Immature natural killer cell (primary cell): ENCODE results near the gene FCAMR. TPM values are rescaled to one million over a fixed set of nuclear protein-coding genes. Genes with fewer than 3 reads are reported as not detected.
"Not testable (repeated sequence)": the region's sequence is repeated elsewhere in the genome, so short reads cannot be mapped to it uniquely, and the experiment has no call there.

Experiments used
- DNase-seq, 3 donors: peaks; one replicate each; pipeline ENCODE4 v3.0.0; 2022; ENCODE audit warnings: mixed read lengths in 1 of 3
- H3K27ac Mint-ChIP-seq, 6 donors: one replicate each; pipeline ENCODE4 v1.8.0; 2020; ENCODE audit warnings: mixed read lengths in 6 of 6, mild to moderate bottlenecking in 5 of 6, inconsistent platforms in 4 of 6, moderate library complexity in 3 of 6
- H3K27me3 Mint-ChIP-seq, 3 donors: one replicate each; pipeline ENCODE4 v1.8.0; 2020 to 2021; ENCODE audit warnings: low read depth in 3 of 3, mild to moderate bottlenecking in 3 of 3, mixed read lengths in 3 of 3, moderate library complexity in 3 of 3, inconsistent platforms in 1 of 3
- H3K36me3 Mint-ChIP-seq, 3 donors: one replicate each; pipeline ENCODE4 v1.8.0; 2020; ENCODE audit warnings: mixed read lengths in 3 of 3, inconsistent platforms in 2 of 3, mild to moderate bottlenecking in 2 of 3
- H3K4me1 Mint-ChIP-seq, 2 donors: one replicate each; pipeline ENCODE4 v1.8.0; 2020; ENCODE audit warnings: inconsistent platforms in 2 of 2, mild to moderate bottlenecking in 2 of 2, mixed read lengths in 2 of 2, moderate library complexity in 1 of 2
- H3K4me3 Mint-ChIP-seq, 5 donors: one replicate each; pipeline ENCODE4 v1.8.0; 2020; ENCODE audit warnings: mild to moderate bottlenecking in 5 of 5, mixed read lengths in 5 of 5, inconsistent platforms in 3 of 5, moderate library complexity in 3 of 5
- H3K9me3 Mint-ChIP-seq, 6 donors: one replicate each; pipeline ENCODE4 v1.8.0; 2020; ENCODE audit warnings: mild to moderate bottlenecking in 6 of 6, mixed read lengths in 6 of 6, inconsistent platforms in 4 of 6, moderate library complexity in 3 of 6
- polyA plus RNA-seq, 3 donors: library from polyadenylated mRNA; unstranded; fragments of 300-500 nt; fragmentation: Illumina TruSeq; gene quantifications; one replicate each; pipeline ENCODE4 v1.2.3, GENCODE V29; 2021

FCAMR gene
- polyA plus RNA-seq, 3 donors from 2014 or later: not detected

DNA sequence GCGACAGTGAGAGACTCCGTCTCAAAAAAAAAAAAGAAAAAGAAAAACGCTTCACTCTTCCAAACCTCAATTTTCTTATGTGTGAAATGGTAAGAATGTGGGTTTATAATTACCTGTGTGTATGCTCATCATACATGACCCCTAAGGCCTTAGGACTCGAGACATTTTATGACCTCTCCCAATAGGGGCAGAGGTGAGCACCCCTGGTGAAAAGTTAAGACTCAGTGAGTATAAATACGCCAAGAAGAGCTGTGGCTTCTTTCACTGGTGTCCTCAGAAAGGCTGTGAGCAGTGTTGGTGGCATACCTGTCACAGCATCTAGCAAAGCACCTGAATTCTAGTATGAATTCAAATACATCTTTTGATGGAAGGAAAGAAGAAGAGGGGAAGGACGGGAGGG lies 40.7 kb downstream of the FCAMR start:
- no peaks in the 10 kb centered on the region for H3K36me3 Mint-ChIP-seq
- peak overlapping the region; percentile 38 to 76 (median 51) for H3K4me3 Mint-ChIP-seq
- H3K9me3 Mint-ChIP-seq: no peaks in the 10 kb centered on the region
- H3K4me1 Mint-ChIP-seq: peaks cover 43% of the 10 kb centered on the region in 2 donors
- H3K27me3 Mint-ChIP-seq: peaks cover 0 to 2% (median 0%) of the 10 kb centered on the region in 3 donors
- H3K27ac Mint-ChIP-seq: peak overlapping the region; percentile 92 to 95 (median 94)
- DNase-seq: no peak

DNA sequence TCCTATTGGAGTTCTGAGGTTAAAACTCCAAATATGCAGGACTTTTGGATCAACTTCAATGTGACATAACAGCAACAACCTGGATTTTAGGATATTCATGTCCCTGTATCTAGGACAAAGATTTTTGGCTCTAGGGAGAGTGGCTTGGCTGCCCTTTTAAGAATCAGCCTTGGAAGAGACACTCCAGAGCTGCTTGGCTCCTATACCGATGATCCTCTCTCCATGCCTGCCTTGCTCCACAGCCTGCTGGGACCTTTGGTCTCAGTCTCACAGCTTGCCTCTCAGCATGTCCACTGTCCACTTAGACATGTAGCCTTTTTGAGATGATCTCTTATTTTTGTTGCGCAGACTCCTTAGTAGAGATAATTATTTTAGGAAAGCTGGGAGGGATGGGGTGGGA lies 44.0 kb downstream of the FCAMR start:
- Mint-ChIP-seq H3K9me3 (no peaks in the 10 kb centered on the region), H3K27me3 (peaks cover 0 to 2% (median 1%) of the 10 kb centered on the region in 3 donors), H3K4me1 (peaks cover 26 to 29% of the 10 kb centered on the region in 2 donors), H3K36me3 (no peaks in the 10 kb centered on the region), H3K27ac (peak overlapping the region in 3 of 6 donors; percentile 45 to 78 (median 71)), H3K4me3 (no peak overlapping the region)
- no peak for DNase-seq

DNA sequence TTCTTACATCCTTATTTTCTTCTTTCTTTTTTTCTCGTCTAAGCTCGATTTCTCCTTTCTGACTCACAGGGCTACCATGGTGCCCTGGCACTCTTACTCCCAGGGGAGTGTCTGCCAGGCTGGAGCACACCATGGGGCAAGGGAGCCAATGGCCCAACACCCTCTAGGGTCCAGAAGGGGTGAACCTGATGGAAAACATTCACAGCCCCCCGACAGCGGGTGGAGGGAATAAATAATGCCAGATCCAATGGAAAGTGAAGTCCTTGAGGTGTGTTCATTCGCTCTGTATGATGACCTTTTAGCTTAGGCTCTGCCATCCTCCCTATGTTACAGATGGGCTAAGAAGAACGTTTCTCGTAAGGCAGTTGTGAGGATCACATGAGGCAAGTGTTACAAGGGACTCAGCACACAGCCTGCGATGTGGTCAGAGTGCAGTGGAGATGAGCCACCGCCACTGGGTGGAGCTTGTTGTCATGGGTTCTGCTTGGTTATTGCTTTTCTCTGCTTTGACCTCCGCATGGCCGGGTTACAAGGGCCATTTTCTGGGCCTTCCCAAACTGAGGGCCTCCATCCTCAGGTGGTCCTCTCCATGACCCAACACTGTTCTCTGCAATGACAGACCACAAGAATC lies 45.0 kb downstream of the FCAMR start:
- H3K4me3 Mint-ChIP-seq: no peak overlapping the region
- H3K9me3 Mint-ChIP-seq: no peaks in the 10 kb centered on the region
- H3K27me3 Mint-ChIP-seq: peaks cover 0 to 7% (median 0%) of the 10 kb centered on the region in 3 donors
- peak; percentile 84 to 87 (median 86) for DNase-seq
- H3K27ac Mint-ChIP-seq: no peak overlapping the region
- peaks cover 15 to 18% of the 10 kb centered on the region in 2 donors for H3K4me1 Mint-ChIP-seq
- H3K36me3 Mint-ChIP-seq: peaks cover 0 to 5% (median 0%) of the 10 kb centered on the region in 3 donors

DNA sequence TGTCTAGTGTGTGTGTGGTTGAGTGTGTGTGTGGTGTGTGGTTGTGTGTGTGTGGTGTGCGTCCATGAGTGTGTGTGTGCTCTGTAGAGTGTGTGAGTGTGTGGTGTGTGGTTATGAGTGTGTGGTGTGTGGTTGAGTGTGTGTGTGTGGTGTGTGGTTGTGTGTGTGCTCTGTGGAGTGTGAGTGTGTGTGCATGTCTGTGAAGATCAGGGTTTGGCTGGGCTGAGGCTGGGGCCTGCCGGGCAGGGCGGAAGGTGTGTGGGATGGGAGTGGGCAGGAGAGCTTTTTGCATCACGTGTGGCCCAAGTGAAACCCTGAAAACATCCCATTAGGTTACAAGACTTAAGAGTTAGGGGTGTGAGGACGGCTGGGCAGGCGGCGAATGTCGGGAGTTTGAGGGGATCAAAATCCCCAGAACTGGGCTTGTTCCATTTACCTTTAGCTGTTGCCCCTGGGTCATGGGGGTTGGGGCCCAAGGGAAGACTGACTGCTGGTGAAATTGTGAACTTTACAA lies 45.6 kb downstream of the FCAMR start:
- Mint-ChIP-seq H3K4me1 (peaks cover 10 to 13% of the 10 kb centered on the region in 2 donors), H3K27me3 (peaks cover 0 to 7% (median 0%) of the 10 kb centered on the region in 3 donors), H3K9me3 (no peaks in the 10 kb centered on the region), H3K4me3 (no peak overlapping the region), H3K36me3 (peaks cover 0 to 9% (median 3%) of the 10 kb centered on the region in 3 donors), H3K27ac (no peak overlapping the region)
- DNase-seq: peak in 2 of 3 donors; percentile 37

DNA sequence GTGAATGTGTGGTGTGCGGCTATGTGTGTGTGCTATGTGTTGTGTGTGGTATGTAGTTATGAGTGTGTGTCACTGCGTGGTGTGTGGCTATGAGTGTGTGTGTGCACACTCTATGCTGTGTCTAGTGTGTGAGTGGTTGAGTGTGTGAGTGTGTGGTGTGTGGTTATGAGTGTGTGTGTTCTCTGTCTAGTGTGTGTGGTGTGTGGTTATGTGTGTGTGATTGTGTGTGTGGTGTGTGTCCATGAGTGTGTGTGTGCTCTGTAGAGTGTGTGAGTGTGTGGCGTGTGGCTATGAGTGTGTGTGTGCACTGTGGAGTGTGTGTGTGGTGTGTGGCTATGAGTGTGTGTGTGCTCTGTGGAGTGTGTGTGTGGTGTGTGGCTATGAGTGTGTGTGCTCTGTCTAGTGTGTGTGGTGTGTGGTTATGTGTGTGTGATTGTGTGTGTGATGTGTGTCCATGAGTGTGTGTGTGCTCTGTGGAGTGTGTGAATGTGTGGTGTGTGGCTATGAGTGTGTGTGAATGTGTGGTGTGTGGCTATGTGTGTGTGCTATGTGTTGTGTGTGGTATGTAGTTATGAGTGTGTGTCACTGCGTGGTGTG lies 46.2 kb downstream of the FCAMR start:
- H3K4me3 Mint-ChIP-seq, H3K36me3 Mint-ChIP-seq, H3K9me3 Mint-ChIP-seq, DNase-seq, H3K27me3 Mint-ChIP-seq, H3K27ac Mint-ChIP-seq: not testable (repeated sequence)
- H3K4me1 Mint-ChIP-seq: peaks cover 7 to 10% of the 10 kb centered on the region in 2 donors

DNA sequence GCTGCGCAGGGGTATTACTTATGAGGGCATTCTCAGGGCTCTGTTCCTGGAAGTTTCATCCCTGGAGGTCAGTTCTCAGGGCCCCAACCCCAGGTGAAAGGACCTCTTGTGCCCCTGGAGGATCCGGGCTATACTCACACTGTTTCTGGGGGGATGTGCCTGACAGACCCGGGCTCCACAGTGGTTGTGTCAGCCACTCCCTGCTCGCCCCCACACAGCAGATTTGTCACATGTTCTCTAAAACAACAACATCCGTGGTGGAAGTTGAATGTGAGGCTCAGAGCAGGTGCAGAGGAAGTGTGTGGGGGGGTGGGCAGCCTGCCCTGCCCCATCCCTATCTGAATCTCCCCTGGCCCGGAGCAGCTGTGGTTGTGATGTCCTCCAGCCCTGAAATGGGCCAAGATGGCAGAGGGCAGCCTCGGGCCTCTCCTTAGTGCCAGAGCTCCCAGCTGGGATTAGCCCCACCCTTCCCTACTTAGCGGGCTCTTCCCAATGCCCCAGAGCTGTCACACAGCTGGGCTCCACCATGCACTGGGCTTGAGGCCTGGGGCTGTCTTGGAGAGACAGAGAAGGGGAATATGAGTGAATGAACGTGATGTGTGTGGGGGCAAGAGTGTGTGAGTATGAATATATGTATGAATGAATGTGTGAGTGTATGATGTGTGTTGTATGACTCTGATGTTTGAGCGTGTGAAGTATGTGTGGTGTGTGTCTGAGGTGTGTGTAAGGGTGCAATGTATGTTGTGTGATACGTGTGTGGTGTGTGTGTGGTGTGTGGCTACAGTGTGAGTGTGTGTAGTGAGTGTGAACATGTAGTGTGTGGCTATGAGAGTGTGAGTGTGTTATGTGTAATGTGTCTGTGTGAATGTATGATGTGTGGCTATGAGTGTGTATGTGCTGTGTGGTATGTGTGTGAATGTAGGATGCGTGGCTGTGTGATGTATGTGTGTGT lies 47.0 kb downstream of the FCAMR start:
- DNase-seq: peak; percentile 72 to 78 (median 78)

DNA sequence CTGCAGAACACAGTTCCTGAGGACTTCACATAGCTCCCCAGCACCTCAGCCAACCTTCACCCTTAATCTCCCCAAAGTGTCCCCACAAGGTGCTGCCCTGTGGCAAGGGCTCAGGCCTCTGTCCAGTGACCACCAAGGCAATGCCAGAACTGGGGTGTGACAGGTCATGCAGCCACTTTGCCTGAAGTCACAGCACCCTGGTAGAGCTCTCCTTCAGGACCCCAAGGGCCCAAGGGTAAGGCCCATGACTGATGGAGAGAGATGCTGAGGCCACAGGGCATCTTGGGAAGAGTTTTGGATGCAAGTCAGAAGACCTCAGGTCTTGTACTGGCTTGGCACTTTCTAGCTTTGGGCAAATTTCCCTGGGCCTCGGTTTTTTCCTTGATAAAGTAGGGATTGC lies 47.7 kb downstream of the FCAMR start:
- peaks cover 18 to 22% of the 10 kb centered on the region in 2 donors for H3K4me1 Mint-ChIP-seq

More for the DNA sequence above, 47.0 kb downstream of the FCAMR start:
- Mint-ChIP-seq H3K4me3 (no peak overlapping the region), H3K27me3 (peaks cover 0 to 7% (median 2%) of the 10 kb centered on the region in 3 donors), H3K4me1 (peaks cover 10 to 15% of the 10 kb centered on the region in 2 donors), H3K27ac (no peak overlapping the region), H3K9me3 (no peaks in the 10 kb centered on the region), H3K36me3 (peaks cover 1 to 11% (median 5%) of the 10 kb centered on the region in 3 donors)

DNA sequence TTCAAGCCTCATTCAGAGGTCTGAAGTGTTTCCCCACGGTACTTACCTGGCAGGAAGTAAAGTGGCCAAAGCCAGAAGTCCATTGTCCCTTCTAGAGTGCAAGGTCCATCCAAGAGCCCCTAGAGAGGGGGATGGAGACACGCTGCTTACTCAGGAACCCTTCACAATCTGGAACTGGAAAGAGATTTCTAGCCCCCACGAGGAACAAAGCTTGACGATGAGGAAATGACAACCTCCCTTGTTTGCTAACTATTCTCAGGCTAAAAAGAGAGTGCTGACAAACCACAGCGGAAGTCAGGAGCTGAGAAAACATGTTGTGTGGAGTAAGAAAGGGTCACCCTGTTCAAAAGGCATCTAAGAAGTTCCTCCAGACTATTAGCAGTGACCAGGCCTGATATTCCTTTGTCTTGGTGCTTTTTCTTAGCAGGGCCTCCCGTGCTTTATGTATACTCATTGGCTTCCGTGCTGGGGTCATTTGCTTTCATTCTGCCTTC lies 48.4 kb downstream of the FCAMR start, which contains the start of gene FCMR:
TSS of gene FCMR (minus strand) at position 170 of the 494 bp plus-strand sequence. CDS start at position 83, 87 bp downstream.
- Mint-ChIP-seq H3K9me3 (no peaks in the 10 kb centered on the region), H3K27me3 (peaks cover 0 to 7% (median 3%) of the 10 kb centered on the region in 3 donors), H3K4me3 (no peak within 1 kb of the TSS), H3K27ac (no peak within 1 kb of the TSS), H3K36me3 (peaks cover 9 to 20% (median 17%) of the 10 kb centered on the region in 3 donors), H3K4me1 (peaks cover 25 to 29% of the 10 kb centered on the region in 2 donors)
- DNase-seq: peak; percentile 72 to 76 (median 76)

More for the DNA sequence above, 47.7 kb downstream of the FCAMR start:
- H3K9me3 Mint-ChIP-seq: no peaks in the 10 kb centered on the region
- no peak for DNase-seq
- H3K4me3 Mint-ChIP-seq: no peak overlapping the region
- H3K36me3 Mint-ChIP-seq: peaks cover 8 to 17% (median 12%) of the 10 kb centered on the region in 3 donors
- no peak overlapping the region for H3K27ac Mint-ChIP-seq
- peaks cover 0 to 7% (median 3%) of the 10 kb centered on the region in 3 donors for H3K27me3 Mint-ChIP-seq

DNA sequence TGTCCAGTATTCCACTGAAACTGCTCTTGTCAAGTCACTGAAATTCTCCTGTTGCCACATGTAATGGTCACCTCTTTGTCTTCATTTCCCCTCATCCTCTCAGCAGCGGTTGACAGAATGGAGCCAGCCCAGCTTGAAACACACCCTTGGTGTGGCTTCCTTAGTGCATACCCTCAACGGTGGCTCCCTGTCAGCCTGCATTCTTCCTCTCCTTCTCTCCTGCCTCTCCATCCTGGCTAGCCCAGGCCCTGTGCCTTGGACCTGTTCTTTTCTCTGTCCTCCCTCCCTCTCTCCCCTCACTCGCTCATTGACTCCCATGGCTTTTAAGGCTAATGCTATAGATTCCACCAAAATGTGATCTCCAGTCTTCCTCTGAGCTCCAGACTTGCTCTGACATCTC lies 52.2 kb downstream of the FCAMR start:
- peak overlapping the region in 2 of 5 donors; percentile 76 to 78 for H3K4me3 Mint-ChIP-seq
- peak overlapping the region in 5 of 6 donors; percentile 80 to 96 (median 93) for H3K27ac Mint-ChIP-seq
- H3K36me3 Mint-ChIP-seq: peaks cover 12 to 34% (median 27%) of the 10 kb centered on the region in 3 donors

DNA sequence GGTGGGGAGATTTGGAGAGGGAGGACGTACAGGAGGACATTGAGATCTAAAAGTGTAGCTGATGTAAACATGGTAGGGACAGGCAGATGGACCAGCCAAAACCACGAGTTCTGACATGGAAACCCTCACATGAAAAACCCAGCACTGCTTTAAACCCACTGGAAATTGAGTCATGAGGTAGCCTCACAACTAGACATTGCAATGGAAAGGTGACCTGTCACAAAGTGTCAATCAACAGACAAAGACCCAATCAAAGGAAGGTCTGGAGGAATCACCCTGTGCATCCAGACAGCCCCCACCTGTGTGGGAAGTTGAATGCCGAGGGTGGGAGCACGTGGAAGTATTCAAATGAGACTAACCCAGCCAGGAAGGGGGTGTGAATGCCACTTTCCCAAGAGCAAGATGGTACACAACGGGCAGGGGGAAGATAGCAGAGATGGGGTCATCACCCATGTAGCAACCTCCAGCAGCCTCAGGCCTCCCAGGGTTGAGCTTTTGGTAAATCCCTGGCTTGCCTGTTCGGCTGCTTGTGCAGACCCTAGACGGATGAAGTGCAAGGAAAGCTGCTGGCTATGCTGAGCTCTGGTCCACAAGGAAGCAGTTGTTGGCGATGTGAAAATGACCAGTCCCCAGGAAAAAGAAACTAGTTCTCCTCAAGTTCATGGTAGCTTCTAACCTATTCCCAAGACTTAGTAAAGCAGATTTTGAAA lies 54.1 kb downstream of the FCAMR start:
- H3K9me3 Mint-ChIP-seq: no peaks in the 10 kb centered on the region
- peak overlapping the region in 2 of 5 donors; percentile 76 to 78 for H3K4me3 Mint-ChIP-seq
- H3K27me3 Mint-ChIP-seq: peaks cover 0 to 5% (median 3%) of the 10 kb centered on the region in 3 donors
- peaks cover 74 to 81% of the 10 kb centered on the region in 2 donors for H3K4me1 Mint-ChIP-seq
- no peak for DNase-seq
- peak overlapping the region in 5 of 6 donors; percentile 80 to 93 (median 91) for H3K27ac Mint-ChIP-seq
- H3K36me3 Mint-ChIP-seq: peaks cover 15 to 45% (median 43%) of the 10 kb centered on the region in 3 donors

More for the DNA sequence above, 52.2 kb downstream of the FCAMR start:
- DNase-seq: no peak
- no peaks in the 10 kb centered on the region for H3K9me3 Mint-ChIP-seq
- peaks cover 0 to 7% (median 3%) of the 10 kb centered on the region in 3 donors for H3K27me3 Mint-ChIP-seq
- H3K4me1 Mint-ChIP-seq: peaks cover 56 to 62% of the 10 kb centered on the region in 2 donors

DNA sequence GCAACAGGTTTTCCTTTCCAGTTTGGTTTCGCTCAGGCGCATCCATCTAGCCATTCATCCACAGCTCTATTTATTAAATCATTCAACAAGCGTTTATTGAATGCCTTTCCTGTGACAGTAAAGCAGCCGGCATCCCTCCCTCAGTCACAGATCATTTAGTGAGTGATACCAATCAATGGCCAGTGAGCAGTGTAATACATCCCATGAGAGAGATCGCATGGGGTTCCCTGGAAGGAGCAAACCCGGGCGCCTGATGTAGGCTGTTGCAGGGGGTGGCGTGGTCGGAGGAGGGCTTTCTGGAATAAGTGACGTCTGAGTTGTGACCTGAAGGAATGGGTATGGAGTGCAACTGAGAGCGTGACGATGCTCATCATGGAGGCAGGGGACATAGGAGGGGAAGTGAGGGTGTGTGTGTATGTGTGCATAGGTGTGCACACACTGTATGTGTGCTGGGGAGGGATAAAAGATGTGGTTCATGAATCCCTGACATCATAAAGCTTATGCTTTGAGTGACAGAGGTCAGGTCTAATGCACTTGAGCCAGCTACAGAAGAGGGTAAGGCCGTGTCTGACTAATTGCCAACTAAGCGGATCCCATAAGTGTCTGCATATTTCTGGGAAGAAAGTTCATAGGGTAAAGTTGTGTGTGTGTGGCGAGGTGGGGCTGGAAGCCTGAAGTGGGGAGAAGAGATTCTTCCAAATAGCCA lies 55.1 kb downstream of the FCAMR start:
- peaks cover 82 to 91% of the 10 kb centered on the region in 2 donors for H3K4me1 Mint-ChIP-seq
- H3K27ac Mint-ChIP-seq: peak overlapping the region in 5 of 6 donors; percentile 80 to 93 (median 91)
- H3K4me3 Mint-ChIP-seq: peak overlapping the region in 2 of 5 donors; percentile 76 to 78
- H3K9me3 Mint-ChIP-seq: no peaks in the 10 kb centered on the region
- H3K27me3 Mint-ChIP-seq: peaks cover 0 to 3% (median 0%) of the 10 kb centered on the region in 3 donors
- no peak for DNase-seq
- H3K36me3 Mint-ChIP-seq: peaks cover 22 to 47% (median 46%) of the 10 kb centered on the region in 3 donors
